Osteocyte (in vitro differentiated cells): ENCODE data around the gene ZFP62. TPM values are rescaled to one million over a fixed set of nuclear protein-coding genes. Genes with fewer than 3 reads are reported as not detected.

ENCODE experiments used
- DNase-seq: peaks from one replicate; pipeline ENCODE4 v3.0.0; 2021; ENCODE audit warnings: mixed read lengths; ENCODE audit not compliant: unreplicated experiment; ENCODE audit errors: extremely low spot score
- H3K27ac Mint-ChIP-seq: one replicate; pipeline ENCODE4 v1.8.0; 2021; ENCODE audit warnings: mild to moderate bottlenecking, mixed read lengths; ENCODE audit not compliant: unreplicated experiment
- H3K27me3 Mint-ChIP-seq: one replicate; pipeline ENCODE4 v1.8.0; 2021; ENCODE audit warnings: mixed read lengths; ENCODE audit not compliant: unreplicated experiment
- H3K36me3 Mint-ChIP-seq: one replicate; pipeline ENCODE4 v1.8.0; 2021; ENCODE audit warnings: mixed read lengths; ENCODE audit not compliant: unreplicated experiment
- H3K4me1 Mint-ChIP-seq: one replicate; pipeline ENCODE4 v1.8.0; 2021; ENCODE audit warnings: mixed read lengths; ENCODE audit not compliant: unreplicated experiment
- H3K4me3 Mint-ChIP-seq: one replicate; pipeline ENCODE4 v1.8.0; 2021; ENCODE audit warnings: mild to moderate bottlenecking, moderate library complexity, mixed read lengths; ENCODE audit not compliant: unreplicated experiment
- H3K9me3 Mint-ChIP-seq: one replicate; pipeline ENCODE4 v1.8.0; 2021; ENCODE audit warnings: mixed read lengths; ENCODE audit not compliant: unreplicated experiment
- total RNA-seq: library from RNA; stranded (reverse); gene quantifications from 2 replicates; pipeline ENCODE4 v1.2.1, GENCODE V29; 2021
- TF ChIP-seq, protein P1 (sequence below): fragments of 200-600 bp; sonication (generic); IDR thresholded peaks from 2 replicates; pipeline ENCODE4 v1.5.0; 2021; ENCODE audit warnings: antibody characterized with exemption, mild to moderate bottlenecking, moderate library complexity

The ZFP62 gene
- total RNA-seq, 1 donor from 2014 or later = 21.7 TPM

DNA sequence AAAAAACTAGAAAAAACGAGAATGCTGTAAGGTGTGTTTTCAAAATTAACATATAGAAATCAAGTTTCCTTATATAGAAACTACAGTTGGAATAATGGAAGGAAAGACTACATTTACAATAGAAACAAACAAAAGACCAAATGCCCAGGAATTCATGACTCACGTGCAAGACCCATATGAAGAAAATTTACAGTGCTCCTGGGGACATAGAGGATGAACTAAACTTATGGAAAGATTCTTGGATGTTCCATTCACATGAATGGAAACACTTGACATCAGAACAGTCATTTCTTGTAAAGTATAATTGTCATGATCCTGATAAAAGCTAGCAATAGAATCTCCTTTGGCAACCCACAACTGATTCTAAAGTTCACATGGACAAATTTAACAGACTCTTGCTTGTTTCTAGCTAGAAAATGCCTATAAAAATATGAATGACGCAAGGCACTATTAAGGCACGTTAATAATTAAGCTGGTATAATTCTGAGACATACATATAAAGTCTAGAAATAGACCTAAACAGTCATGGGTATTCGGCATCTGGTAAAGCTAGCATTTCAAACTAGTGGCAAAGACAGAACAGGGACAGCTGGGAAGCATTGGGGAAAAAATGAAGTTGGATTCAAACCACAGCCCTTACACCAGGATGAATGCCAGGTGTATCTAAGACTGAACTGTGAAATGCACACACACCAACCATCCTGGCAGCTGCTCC is 5.1 kb upstream of the ZFP62 start:
- no peak overlapping the region for H3K27ac Mint-ChIP-seq
- H3K4me3 Mint-ChIP-seq = no peak overlapping the region
- DNase-seq = no peak
- no peaks in the 10 kb centered on the region for H3K27me3 Mint-ChIP-seq
- H3K9me3 Mint-ChIP-seq = no peaks in the 10 kb centered on the region
- TF ChIP-seq, protein P1, sequence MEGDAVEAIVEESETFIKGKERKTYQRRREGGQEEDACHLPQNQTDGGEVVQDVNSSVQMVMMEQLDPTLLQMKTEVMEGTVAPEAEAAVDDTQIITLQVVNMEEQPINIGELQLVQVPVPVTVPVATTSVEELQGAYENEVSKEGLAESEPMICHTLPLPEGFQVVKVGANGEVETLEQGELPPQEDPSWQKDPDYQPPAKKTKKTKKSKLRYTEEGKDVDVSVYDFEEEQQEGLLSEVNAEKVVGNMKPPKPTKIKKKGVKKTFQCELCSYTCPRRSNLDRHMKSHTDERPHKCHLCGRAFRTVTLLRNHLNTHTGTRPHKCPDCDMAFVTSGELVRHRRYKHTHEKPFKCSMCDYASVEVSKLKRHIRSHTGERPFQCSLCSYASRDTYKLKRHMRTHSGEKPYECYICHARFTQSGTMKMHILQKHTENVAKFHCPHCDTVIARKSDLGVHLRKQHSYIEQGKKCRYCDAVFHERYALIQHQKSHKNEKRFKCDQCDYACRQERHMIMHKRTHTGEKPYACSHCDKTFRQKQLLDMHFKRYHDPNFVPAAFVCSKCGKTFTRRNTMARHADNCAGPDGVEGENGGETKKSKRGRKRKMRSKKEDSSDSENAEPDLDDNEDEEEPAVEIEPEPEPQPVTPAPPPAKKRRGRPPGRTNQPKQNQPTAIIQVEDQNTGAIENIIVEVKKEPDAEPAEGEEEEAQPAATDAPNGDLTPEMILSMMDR = no peak
- H3K36me3 Mint-ChIP-seq = no peaks in the 10 kb centered on the region
- H3K4me1 Mint-ChIP-seq = peaks cover 3% of the 10 kb centered on the region

DNA sequence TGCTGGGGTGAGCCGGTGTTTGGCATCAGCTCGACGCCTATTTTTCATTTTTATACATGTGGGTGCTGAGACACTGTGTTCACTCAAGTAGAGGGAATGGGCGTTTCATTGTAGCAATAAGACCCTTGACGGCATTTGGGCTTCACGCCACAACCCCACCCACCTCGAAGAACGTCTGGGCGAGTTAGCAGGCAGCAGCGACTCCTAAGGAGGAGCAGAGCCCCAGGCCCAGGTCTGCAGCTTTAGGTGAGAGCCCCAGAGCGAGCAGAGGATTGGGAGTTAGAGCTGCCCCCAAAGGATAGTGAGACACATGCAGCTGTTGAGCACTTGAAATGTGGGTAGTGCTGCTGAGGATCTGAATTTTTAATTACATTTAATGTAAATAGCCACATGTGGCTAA is 1.6 kb upstream of the ZFP62 start:
- Mint-ChIP-seq H3K27ac (no peak overlapping the region), H3K36me3 (peaks cover 7% of the 10 kb centered on the region), H3K4me3 (no peak overlapping the region), H3K27me3 (no peaks in the 10 kb centered on the region), H3K9me3 (no peaks in the 10 kb centered on the region), H3K4me1 (peaks cover 9% of the 10 kb centered on the region)
- TF ChIP-seq, protein P1 = no peak
- no peak for DNase-seq

DNA sequence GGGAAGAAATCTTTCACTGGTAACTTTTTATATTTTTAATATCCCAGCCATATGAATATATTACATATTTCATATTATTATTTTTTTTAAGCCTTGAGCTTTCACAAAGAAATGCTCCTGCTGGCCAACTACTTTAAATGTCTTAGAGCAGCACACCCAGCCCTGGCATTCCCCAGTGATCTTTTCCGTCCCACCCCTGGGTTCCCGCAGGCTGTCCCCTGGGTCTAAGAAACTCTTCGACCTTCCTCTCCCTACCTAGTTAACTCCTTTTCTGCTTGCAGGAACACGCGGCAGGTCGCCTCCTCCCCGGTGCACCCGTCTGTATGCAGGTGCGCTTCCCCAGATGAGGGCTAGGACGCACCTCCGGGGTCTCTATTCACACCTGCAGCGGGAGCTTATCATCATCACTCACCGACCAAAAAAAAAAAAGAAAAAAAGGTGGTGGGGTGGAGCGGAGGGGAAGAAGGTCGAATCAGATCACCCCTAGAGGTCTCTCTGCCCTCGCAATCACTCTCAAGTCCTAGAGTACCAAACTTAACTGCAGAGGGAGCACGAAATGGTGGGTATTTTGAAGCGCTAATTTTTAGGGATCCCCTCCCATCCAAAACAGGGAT is 696 bp downstream of the ZFP62 start:
- H3K4me1 Mint-ChIP-seq = peaks cover 6% of the 10 kb centered on the region
- no peaks in the 10 kb centered on the region for H3K27me3 Mint-ChIP-seq
- TF ChIP-seq, protein P1 = peak; percentile 20
- peak overlapping the region; percentile 85 for H3K4me3 Mint-ChIP-seq
- no peak for DNase-seq
- H3K9me3 Mint-ChIP-seq = peaks cover 5% of the 10 kb centered on the region
- peaks cover 19% of the 10 kb centered on the region for H3K36me3 Mint-ChIP-seq
- peak overlapping the region; percentile 66 for H3K27ac Mint-ChIP-seq

DNA sequence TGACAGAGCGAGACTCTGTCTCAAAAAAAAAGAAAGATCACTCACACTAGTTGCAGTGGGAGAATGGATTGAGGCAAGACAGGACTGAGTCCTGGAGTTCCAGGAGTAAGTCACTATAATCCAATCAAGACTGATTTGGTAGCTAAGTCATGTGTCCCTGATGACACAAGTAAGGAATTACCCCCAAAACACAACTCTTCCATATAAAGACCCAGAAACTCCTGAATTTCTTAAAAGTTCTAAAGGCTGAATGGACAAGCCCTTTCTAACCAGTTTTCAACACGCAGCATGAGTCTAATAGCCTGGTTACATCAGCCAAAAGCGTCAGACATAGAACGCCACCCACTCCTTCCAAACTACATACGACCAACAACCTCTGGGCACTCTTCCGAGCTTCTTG is 2.5 kb downstream of the ZFP62 start:
- no peak for DNase-seq
- TF ChIP-seq, protein P1 = no peak
- no peak overlapping the region for H3K27ac Mint-ChIP-seq
- no peaks in the 10 kb centered on the region for H3K27me3 Mint-ChIP-seq
- no peak overlapping the region for H3K4me3 Mint-ChIP-seq
- peaks cover 35% of the 10 kb centered on the region for H3K36me3 Mint-ChIP-seq
- peaks cover 6% of the 10 kb centered on the region for H3K4me1 Mint-ChIP-seq
- H3K9me3 Mint-ChIP-seq = peaks cover 13% of the 10 kb centered on the region

DNA sequence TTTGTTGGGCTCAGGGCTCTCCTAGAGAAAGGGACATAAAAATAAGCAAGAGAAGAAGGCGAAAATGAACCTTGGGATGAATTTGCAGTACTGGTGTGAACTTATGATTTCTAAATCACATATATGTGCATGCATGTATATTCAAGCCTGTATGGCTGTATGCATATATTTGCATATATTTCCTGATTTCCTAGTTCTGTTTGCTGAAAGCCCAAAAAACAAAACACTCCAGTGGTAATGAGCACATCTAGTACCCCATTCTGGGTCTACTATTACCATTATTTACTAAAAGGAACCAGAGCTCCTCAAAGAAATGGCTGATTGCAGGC is 7.3 kb downstream of the ZFP62 start:
- peaks cover 53% of the 10 kb centered on the region for H3K9me3 Mint-ChIP-seq
- TF ChIP-seq, protein P1 = no peak
- no peak overlapping the region for H3K27ac Mint-ChIP-seq
- no peaks in the 10 kb centered on the region for H3K4me1 Mint-ChIP-seq
- peaks cover 75% of the 10 kb centered on the region for H3K36me3 Mint-ChIP-seq
- H3K4me3 Mint-ChIP-seq = no peak overlapping the region
- no peaks in the 10 kb centered on the region for H3K27me3 Mint-ChIP-seq
- DNase-seq = no peak
